ENCODE measurements around the gene P2RY2. TPM values are rescaled to one million over a fixed set of nuclear protein-coding genes. Genes with fewer than 3 reads are reported as not detected.
"Not testable (repeated sequence)": the region's sequence is repeated elsewhere in the genome, so short reads cannot be mapped to it uniquely, and the experiment has no call there.

P2RY2 gene
- polyA plus RNA-seq, 1 donor from 2014 or later = not detected

DNA sequence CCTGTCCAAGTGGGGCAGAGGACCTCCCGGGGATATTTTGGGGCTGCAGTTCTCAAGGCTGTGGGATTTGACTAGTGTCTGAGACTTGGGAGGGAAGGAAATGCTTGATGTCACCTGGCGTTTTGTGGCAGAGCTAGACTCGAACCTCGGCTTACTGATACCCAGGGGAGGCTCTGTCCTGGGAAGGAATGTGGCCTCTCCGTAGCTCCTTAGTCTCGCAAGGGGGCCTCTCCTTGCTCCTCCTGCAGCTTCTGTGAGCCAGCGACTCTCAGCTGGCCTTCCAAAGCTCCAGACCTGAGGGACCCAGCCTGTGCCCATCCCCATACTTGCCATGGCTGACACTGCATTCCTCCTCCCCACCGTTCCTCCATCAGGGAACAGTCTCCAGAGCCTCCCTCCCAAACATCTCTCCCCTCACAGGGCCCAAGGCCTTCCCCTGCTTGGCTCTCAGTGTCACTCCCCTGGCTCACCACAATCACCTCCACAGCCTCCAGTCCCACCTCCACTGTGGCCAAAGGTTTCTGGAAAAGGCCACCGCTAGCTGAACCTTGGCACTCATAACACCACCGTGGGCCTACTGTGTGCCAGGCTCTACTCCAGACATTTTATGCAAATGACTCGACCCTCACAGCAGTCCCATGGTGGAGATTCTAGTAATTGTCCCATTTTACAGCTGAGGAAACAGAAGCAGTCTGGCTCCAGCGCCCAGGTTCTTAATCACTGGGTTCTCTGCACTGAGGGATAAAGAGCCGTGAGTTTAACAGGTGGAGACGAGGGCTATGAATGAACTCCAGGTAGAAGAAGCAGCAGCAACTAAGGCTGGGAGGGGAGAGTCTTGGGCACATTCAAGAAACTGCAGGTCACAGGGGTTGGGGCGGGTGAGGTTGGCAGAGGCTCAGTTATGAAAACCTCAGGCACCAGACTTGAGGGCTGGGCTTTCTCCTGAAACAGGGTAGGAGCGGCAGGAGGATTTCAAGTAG is 12.1 kb downstream of the P2RY2 start:
- no peaks in the 10 kb centered on the region for H3F3A ChIP-seq (ENCODE audit: insufficient read depth, low read length, poor library complexity, severe bottlenecking)
- H3K4me3 ChIP-seq (ENCODE audit: low read length) = no peak overlapping the region
- H3K79me2 ChIP-seq (replicated peaks; ENCODE audit: insufficient read depth, low read length) = no peaks in the 10 kb centered on the region
- H3K9me3 ChIP-seq (ENCODE audit: low read length) = no peaks in the 10 kb centered on the region
- no peak overlapping the region for H3K4me2 ChIP-seq (ENCODE audit: low read length)
- no peak overlapping the region for H3K9ac ChIP-seq (ENCODE audit: low read length)
- no peaks in the 10 kb centered on the region for H3K27me3 ChIP-seq (ENCODE audit: insufficient read depth, low read depth, low read length)
- TF ChIP-seq RAD21 (conservative IDR thresholded peaks at IDR 0.05) (no peak), EP300 (conservative IDR thresholded peaks at IDR 0.05; ENCODE audit: poor library complexity, severe bottlenecking) (no peak), MXI1 (conservative IDR thresholded peaks at IDR 0.05; ENCODE audit: poor library complexity, severe bottlenecking) (no peak), SMC3 (conservative IDR thresholded peaks at IDR 0.05; ENCODE audit: poor library complexity) (no peak), POLR2AphosphoS5 (IDR thresholded peaks at IDR 0.05) (no peak), TAF1 (IDR thresholded peaks at IDR 0.05; ENCODE audit: low read depth) (no peak), EZH2 (IDR thresholded peaks at IDR 0.05; ENCODE audit: borderline replicate concordance, insufficient read depth, low read length, poor library complexity, severe bottlenecking) (no peak)
- TF ChIP-seq, protein P1, sequence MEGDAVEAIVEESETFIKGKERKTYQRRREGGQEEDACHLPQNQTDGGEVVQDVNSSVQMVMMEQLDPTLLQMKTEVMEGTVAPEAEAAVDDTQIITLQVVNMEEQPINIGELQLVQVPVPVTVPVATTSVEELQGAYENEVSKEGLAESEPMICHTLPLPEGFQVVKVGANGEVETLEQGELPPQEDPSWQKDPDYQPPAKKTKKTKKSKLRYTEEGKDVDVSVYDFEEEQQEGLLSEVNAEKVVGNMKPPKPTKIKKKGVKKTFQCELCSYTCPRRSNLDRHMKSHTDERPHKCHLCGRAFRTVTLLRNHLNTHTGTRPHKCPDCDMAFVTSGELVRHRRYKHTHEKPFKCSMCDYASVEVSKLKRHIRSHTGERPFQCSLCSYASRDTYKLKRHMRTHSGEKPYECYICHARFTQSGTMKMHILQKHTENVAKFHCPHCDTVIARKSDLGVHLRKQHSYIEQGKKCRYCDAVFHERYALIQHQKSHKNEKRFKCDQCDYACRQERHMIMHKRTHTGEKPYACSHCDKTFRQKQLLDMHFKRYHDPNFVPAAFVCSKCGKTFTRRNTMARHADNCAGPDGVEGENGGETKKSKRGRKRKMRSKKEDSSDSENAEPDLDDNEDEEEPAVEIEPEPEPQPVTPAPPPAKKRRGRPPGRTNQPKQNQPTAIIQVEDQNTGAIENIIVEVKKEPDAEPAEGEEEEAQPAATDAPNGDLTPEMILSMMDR (IDR thresholded peaks at IDR 0.05; ENCODE audit: poor library complexity, severe bottlenecking) = no peak
- TF ChIP-seq, protein P2, sequence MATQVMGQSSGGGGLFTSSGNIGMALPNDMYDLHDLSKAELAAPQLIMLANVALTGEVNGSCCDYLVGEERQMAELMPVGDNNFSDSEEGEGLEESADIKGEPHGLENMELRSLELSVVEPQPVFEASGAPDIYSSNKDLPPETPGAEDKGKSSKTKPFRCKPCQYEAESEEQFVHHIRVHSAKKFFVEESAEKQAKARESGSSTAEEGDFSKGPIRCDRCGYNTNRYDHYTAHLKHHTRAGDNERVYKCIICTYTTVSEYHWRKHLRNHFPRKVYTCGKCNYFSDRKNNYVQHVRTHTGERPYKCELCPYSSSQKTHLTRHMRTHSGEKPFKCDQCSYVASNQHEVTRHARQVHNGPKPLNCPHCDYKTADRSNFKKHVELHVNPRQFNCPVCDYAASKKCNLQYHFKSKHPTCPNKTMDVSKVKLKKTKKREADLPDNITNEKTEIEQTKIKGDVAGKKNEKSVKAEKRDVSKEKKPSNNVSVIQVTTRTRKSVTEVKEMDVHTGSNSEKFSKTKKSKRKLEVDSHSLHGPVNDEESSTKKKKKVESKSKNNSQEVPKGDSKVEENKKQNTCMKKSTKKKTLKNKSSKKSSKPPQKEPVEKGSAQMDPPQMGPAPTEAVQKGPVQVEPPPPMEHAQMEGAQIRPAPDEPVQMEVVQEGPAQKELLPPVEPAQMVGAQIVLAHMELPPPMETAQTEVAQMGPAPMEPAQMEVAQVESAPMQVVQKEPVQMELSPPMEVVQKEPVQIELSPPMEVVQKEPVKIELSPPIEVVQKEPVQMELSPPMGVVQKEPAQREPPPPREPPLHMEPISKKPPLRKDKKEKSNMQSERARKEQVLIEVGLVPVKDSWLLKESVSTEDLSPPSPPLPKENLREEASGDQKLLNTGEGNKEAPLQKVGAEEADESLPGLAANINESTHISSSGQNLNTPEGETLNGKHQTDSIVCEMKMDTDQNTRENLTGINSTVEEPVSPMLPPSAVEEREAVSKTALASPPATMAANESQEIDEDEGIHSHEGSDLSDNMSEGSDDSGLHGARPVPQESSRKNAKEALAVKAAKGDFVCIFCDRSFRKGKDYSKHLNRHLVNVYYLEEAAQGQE (IDR thresholded peaks at IDR 0.05; ENCODE audit: borderline replicate concordance) = no peak
- H2AFZ ChIP-seq (ENCODE audit: low read depth, low read length) = no peak overlapping the region
- H3K27ac ChIP-seq (ENCODE audit: low read length) = no peak overlapping the region
- H4K20me1 ChIP-seq (ENCODE audit: insufficient read depth) = no peaks in the 10 kb centered on the region
- no peaks in the 10 kb centered on the region for H3K9me2 ChIP-seq (ENCODE audit: insufficient read depth, low read length)
- H3K36me3 ChIP-seq (ENCODE audit: insufficient read depth, low read length) = no peaks in the 10 kb centered on the region

DNA sequence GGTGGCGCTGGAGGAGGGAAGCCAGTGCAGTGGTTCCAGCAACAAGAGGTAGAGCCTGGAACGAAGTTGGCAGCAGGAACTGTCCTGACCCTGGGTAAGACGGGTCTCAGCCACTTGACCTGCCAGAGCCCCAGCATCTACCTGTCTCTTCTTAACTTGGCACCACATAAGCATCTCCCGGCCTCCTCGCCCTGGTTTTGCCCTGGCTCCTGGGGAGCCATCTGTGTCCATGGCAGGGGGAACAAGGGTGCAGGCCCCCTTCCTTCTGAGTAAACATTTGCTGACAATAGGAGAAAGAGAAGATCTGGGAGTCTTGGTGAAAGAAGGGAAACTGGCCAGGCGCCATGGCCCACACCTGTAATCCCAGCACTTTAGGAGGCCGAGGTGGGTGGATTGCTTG is 12.8 kb downstream of the P2RY2 start:
- no peaks in the 10 kb centered on the region for H3K36me3 ChIP-seq (ENCODE audit: insufficient read depth, low read length)
- H3K9me2 ChIP-seq (ENCODE audit: insufficient read depth, low read length) = no peaks in the 10 kb centered on the region
- H3K79me2 ChIP-seq (replicated peaks; ENCODE audit: insufficient read depth, low read length) = no peaks in the 10 kb centered on the region
- no peaks in the 10 kb centered on the region for H3F3A ChIP-seq (ENCODE audit: insufficient read depth, low read length, poor library complexity, severe bottlenecking)
- H3K4me2 ChIP-seq (ENCODE audit: low read length) = no peak overlapping the region
- H3K27ac ChIP-seq (ENCODE audit: low read length) = no peak overlapping the region
- H4K20me1 ChIP-seq (ENCODE audit: insufficient read depth) = no peaks in the 10 kb centered on the region
- no peak overlapping the region for H3K9ac ChIP-seq (ENCODE audit: low read length)
- H2AFZ ChIP-seq (ENCODE audit: low read depth, low read length) = no peak overlapping the region
- TF ChIP-seq TAF1 (IDR thresholded peaks at IDR 0.05; ENCODE audit: low read depth) (no peak), EP300 (conservative IDR thresholded peaks at IDR 0.05; ENCODE audit: poor library complexity, severe bottlenecking) (no peak), SMC3 (conservative IDR thresholded peaks at IDR 0.05; ENCODE audit: poor library complexity) (no peak), EZH2 (IDR thresholded peaks at IDR 0.05; ENCODE audit: borderline replicate concordance, insufficient read depth, low read length, poor library complexity, severe bottlenecking) (no peak), RAD21 (conservative IDR thresholded peaks at IDR 0.05) (no peak)
- H3K27me3 ChIP-seq (ENCODE audit: insufficient read depth, low read depth, low read length) = no peaks in the 10 kb centered on the region
- no peaks in the 10 kb centered on the region for H3K9me3 ChIP-seq (ENCODE audit: low read length)
- no peak overlapping the region for H3K4me3 ChIP-seq (ENCODE audit: low read length)

DNA sequence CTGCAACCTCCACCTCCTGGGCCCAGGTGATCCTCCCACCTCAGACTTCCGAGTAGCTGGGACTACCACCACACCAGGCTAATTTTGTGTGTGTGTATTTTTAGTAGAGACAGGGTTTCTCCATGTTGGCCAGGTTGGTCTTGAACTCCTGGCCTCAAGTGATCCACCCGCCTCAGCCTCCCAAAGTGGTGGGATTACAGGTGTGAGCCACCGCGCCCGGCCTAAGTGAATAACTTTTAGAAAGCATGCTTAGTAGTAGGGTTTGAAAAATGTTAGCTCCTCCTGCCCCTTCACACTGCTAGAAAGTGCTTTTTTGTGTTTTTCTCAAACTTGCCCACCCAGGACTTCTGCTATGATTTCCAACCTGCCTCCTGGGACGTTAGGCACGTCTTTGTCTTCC is 14.4 kb downstream of the P2RY2 start:
- H3K4me3 ChIP-seq (ENCODE audit: low read length); H3F3A ChIP-seq (ENCODE audit: insufficient read depth, low read length, poor library complexity, severe bottlenecking); H3K27ac ChIP-seq (ENCODE audit: low read length); H3K9me3 ChIP-seq (ENCODE audit: low read length); H3K27me3 ChIP-seq (ENCODE audit: insufficient read depth, low read depth, low read length); H3K4me2 ChIP-seq (ENCODE audit: low read length); H3K79me2 ChIP-seq (replicated peaks; ENCODE audit: insufficient read depth, low read length); H3K9me2 ChIP-seq (ENCODE audit: insufficient read depth, low read length); H3K36me3 ChIP-seq (ENCODE audit: insufficient read depth, low read length); H3K9ac ChIP-seq (ENCODE audit: low read length); H2AFZ ChIP-seq (ENCODE audit: low read depth, low read length); H4K20me1 ChIP-seq (ENCODE audit: insufficient read depth): not testable (repeated sequence)
